Right forelimb (tissue), 1 donor: ENCODE data around the gene SAMD11.
"Not testable (repeated sequence)": the region's sequence is repeated elsewhere in the genome, so short reads cannot be mapped to it uniquely, and the experiment has no call there.

ENCODE experiments used
- DNase-seq: peaks from one replicate; pipeline ENCODE4 v3.0.0-alpha.2; 2018

SAMD11 gene

GRCh38 chr1:978069-978834, 54.5 kb downstream of the SAMD11 start:
- no peak for DNase-seq

GRCh38 chr1:978835-979743, 55.4 kb downstream of the SAMD11 start:
- no peak for DNase-seq

GRCh38 chr1:979744-980072, 56.0 kb downstream of the SAMD11 start:
- no peak for DNase-seq

GRCh38 chr1:980137-980571, 56.4 kb downstream of the SAMD11 start:
- no peak for DNase-seq

GRCh38 chr1:980602-981395, 57.1 kb downstream of the SAMD11 start:
- DNase-seq: no peak

GRCh38 chr1:981491-981954, 57.8 kb downstream of the SAMD11 start:
- no peak for DNase-seq

GRCh38 chr1:981955-982558, 58.3 kb downstream of the SAMD11 start, which contains the start of gene PERM1:
Gene PERM1 (minus strand): TSS chr1:982093. CDS start chr1:981029, 1,064 bp downstream.
- no peak for DNase-seq

GRCh38 chr1:982765-983436, 59.2 kb downstream of the SAMD11 start:
- no peak for DNase-seq

- peak; percentile 83 for DNase-seq
Measured at GRCh38 chr1:983798-984475, 60.2 kb downstream of the SAMD11 start.

GRCh38 chr1:984476-984814, 60.7 kb downstream of the SAMD11 start:
- no peak for DNase-seq

- no peak for DNase-seq
Measured at GRCh38 chr1:985126-985525, 61.4 kb downstream of the SAMD11 start.

- DNase-seq: not testable (repeated sequence)
Measured at GRCh38 chr1:988061-988460, 64.3 kb downstream of the SAMD11 start.

- DNase-seq: not testable (repeated sequence)
Measured at GRCh38 chr1:991275-991674, 67.6 kb downstream of the SAMD11 start.

GRCh38 chr1:991895-992294, 68.2 kb downstream of the SAMD11 start:
- no peak for DNase-seq

GRCh38 chr1:992362-992761, 68.6 kb downstream of the SAMD11 start:
- no peak for DNase-seq

GRCh38 chr1:993379-993995, 69.8 kb downstream of the SAMD11 start:
- DNase-seq: no peak
